HEK293 (cell line): Measurements from ENCODE around the gene ASAP2.

Experiments
- CTCF ChIA-PET: fragments of 350-600 bp; formaldehyde crosslinking; extraction: SDS; loops from one replicate; lab custom pipeline; 2021; ENCODE audit warnings: antibody characterized with exemption; lab: Yijun Ruan, JAX
- POLR2A ChIA-PET: fragments of 300-600 bp; formaldehyde crosslinking; extraction: SDS; loops from one replicate; lab custom pipeline; 2020; ENCODE audit warnings: antibody characterized with exemption, inconsistent platforms; lab: Yijun Ruan, JAX
- H3K27ac ChIP-seq: fragments of 200-500 bp; sonication (Bioruptor generic); 2 replicates; pipeline ENCODE4 v1.5.1; 2014; ENCODE audit warnings: low read depth, low read length, control low read depth, inconsistent platforms; ENCODE audit errors: extremely low read depth
- H3K36me3 ChIP-seq, 2 experiments: fragments of 200-500 bp in 1 of 2; sonication (Bioruptor generic) in 1 of 2; 1 replicate in 1 of 2; 2 replicates in 1 of 2; pipeline ENCODE4 v1.5.1; 2014 to 2017; ENCODE audit warnings: inconsistent platforms in 2 of 2, low read length in 2 of 2; ENCODE audit not compliant: control insufficient read depth in 2 of 2, insufficient read depth in 1 of 2
- H3K4me1 ChIP-seq: fragments of 200-500 bp; sonication (Bioruptor generic); 2 replicates; pipeline ENCODE4 v1.5.1; 2014; ENCODE audit warnings: mild to moderate bottlenecking, low read length, inconsistent platforms; ENCODE audit not compliant: control insufficient read depth, insufficient read depth
- H3K4me3 ChIP-seq: 2 replicates; pipeline ENCODE4 v1.5.1; 2011; ENCODE audit warnings: low read depth, mild to moderate bottlenecking, control low read depth, low read length, moderate library complexity
- H3K9me3 ChIP-seq: fragments of 200-500 bp; sonication (Bioruptor generic); 2 replicates; pipeline ENCODE4 v1.5.1; 2014; ENCODE audit warnings: low read depth, low read length, inconsistent platforms; ENCODE audit not compliant: control insufficient read depth, insufficient read depth
- GFI1B ChIP-seq: fragments of 450-650 bp; formaldehyde crosslinking; IDR thresholded peaks from 2 replicates; pipeline ENCODE4 v1.5.1; 2016; ENCODE audit warnings: missing biosample characterization, missing genetic modification characterization
- HOXD13 ChIP-seq: sonication (generic); formaldehyde crosslinking; IDR thresholded peaks from 2 replicates; pipeline ENCODE4 v1.8.0; 2022; ENCODE audit warnings: missing genetic modification reagents, borderline replicate concordance
- RBAK ChIP-seq: fragments of 450-650 bp; formaldehyde crosslinking; IDR thresholded peaks from 2 replicates; pipeline ENCODE4 v1.5.1; 2016; ENCODE audit warnings: missing biosample characterization, missing genetic modification characterization
- SP2 ChIP-seq: fragments of 450-650 bp; formaldehyde crosslinking; IDR thresholded peaks from 2 replicates; pipeline ENCODE4 v1.5.1; 2016; ENCODE audit warnings: missing biosample characterization, missing genetic modification characterization
- SP3 ChIP-seq: fragments of 450-650 bp; formaldehyde crosslinking; IDR thresholded peaks from 2 replicates; pipeline ENCODE4 v1.5.1; 2016; ENCODE audit warnings: missing biosample characterization, missing genetic modification characterization
- ZNF133 ChIP-seq: fragments of 450-650 bp; formaldehyde crosslinking; IDR thresholded peaks from 2 replicates; pipeline ENCODE4 v1.5.1; 2016; ENCODE audit warnings: missing biosample characterization, missing genetic modification characterization
- ZNF157 ChIP-seq: fragments of 450-650 bp; formaldehyde crosslinking; IDR thresholded peaks from 2 replicates; pipeline ENCODE4 v1.5.1; 2016; ENCODE audit warnings: missing biosample characterization, missing genetic modification characterization
- ZNF274 ChIP-seq, 2 experiments: fragments of 200-500 bp in 1 of 2; fragments of 450-650 bp in 1 of 2; sonication (Bioruptor generic) in 1 of 2; formaldehyde crosslinking in 1 of 2; IDR thresholded peaks; 2 replicates each; pipeline versions ENCODE4 v1.5.1 to v1.6.1; 2014 to 2016; ENCODE audit warnings: borderline replicate concordance in 1 of 2, inconsistent platforms in 1 of 2, low read length in 1 of 2, missing biosample characterization in 1 of 2, missing genetic modification characterization in 1 of 2
- ZNF335 ChIP-seq: fragments of 450-650 bp; formaldehyde crosslinking; conservative IDR thresholded peaks from 2 replicates; pipeline ENCODE4 v1.5.1; 2016; ENCODE audit warnings: missing biosample characterization, missing genetic modification characterization
- ZNF48 ChIP-seq: fragments of 450-650 bp; formaldehyde crosslinking; IDR thresholded peaks from 2 replicates; pipeline ENCODE4 v1.5.1; 2016; ENCODE audit warnings: missing biosample characterization, missing genetic modification characterization
- ZNF514 ChIP-seq: fragments of 450-650 bp; formaldehyde crosslinking; IDR thresholded peaks from 2 replicates; pipeline ENCODE4 v1.5.1; 2016; ENCODE audit warnings: missing biosample characterization, missing genetic modification characterization
- ZSCAN30 ChIP-seq: fragments of 450-650 bp; IDR thresholded peaks from 2 replicates; pipeline ENCODE4 v1.5.1; 2018; ENCODE audit warnings: missing biosample characterization, mild to moderate bottlenecking, missing genetic modification characterization, moderate library complexity
- TF ChIP-seq, protein P1 (sequence below): fragments of 450-650 bp; formaldehyde crosslinking; IDR thresholded peaks from 2 replicates; pipeline ENCODE4 v1.5.1; 2016; ENCODE audit warnings: missing biosample characterization, missing genetic modification characterization
- TF ChIP-seq, protein P2 (sequence below): fragments of 450-650 bp; formaldehyde crosslinking; IDR thresholded peaks from 2 replicates; pipeline ENCODE4 v1.5.1; 2016; ENCODE audit warnings: missing biosample characterization, missing genetic modification characterization
- TF ChIP-seq, protein P3 (sequence below): fragments of 450-650 bp; formaldehyde crosslinking; IDR thresholded peaks from 2 replicates; pipeline ENCODE4 v1.5.1; 2016; ENCODE audit warnings: missing biosample characterization, missing genetic modification characterization
- TF ChIP-seq, protein P4 (sequence below): fragments of 450-650 bp; formaldehyde crosslinking; IDR thresholded peaks from 2 replicates; pipeline ENCODE4 v1.5.1; 2017; ENCODE audit warnings: missing biosample characterization, mild to moderate bottlenecking, missing genetic modification characterization, moderate library complexity
- TF ChIP-seq, protein P5 (sequence below): fragments of 450-650 bp; formaldehyde crosslinking; IDR thresholded peaks from 2 replicates; pipeline ENCODE4 v1.5.1; 2016; ENCODE audit warnings: missing biosample characterization, missing genetic modification characterization
- TF ChIP-seq, protein P6 (sequence below): fragments of 450-650 bp; formaldehyde crosslinking; IDR thresholded peaks from 2 replicates; pipeline ENCODE4 v1.5.1; 2016; ENCODE audit warnings: missing biosample characterization, missing genetic modification characterization
- TF ChIP-seq, protein P7 (sequence below): fragments of 450-650 bp; formaldehyde crosslinking; IDR thresholded peaks from 2 replicates; pipeline ENCODE4 v1.5.1; 2016; ENCODE audit warnings: missing biosample characterization, missing genetic modification characterization

The ASAP2 gene

DNA sequence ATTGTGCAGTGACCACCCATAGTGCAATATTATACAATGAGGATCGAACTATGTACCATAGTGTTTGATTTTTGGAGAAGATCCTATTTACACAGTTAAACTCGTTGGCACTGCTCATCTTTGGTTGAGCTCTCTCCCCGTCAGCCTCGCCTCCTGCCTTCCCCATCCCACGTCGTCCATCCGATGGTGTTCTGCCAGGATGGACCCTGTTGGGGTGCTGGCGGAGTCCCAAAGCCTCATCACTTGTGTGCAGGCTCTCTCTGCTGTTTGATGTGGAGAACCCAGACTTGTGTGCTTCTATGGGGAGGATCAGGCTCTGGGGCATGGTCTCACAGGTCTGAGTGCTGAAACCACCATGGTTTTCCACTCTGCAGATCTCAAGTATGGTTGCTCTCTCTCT, 131.3 kb downstream of the ASAP2 start:
- Histone ChIP-seq H3K36me3 (peaks cover 0 to 30% of the 10 kb centered on the region in 2 experiments; a peak in 1 of 3 replicates), H3K4me1 (peaks cover 11% of the 10 kb centered on the region), H3K9me3 (no peaks in the 10 kb centered on the region), H3K27ac (no peak overlapping the region), H3K4me3 (no peak overlapping the region)
- POLR2A ChIA-PET = no interaction called here
- TF ChIP-seq SP3 (tag by site-specific recombination) = no peak
- no peak for TF ChIP-seq ZNF48 (tag by site-specific recombination)
- TF ChIP-seq RBAK (tag by site-specific recombination) = no peak
- TF ChIP-seq, all 188 proteins: peak for 0
- CTCF ChIA-PET = interaction anchor here (0.8 kb wide), 1 partner anchor 11 kb away, joined by 3 read pairs; no protein-coding TSS in a partner anchor

DNA sequence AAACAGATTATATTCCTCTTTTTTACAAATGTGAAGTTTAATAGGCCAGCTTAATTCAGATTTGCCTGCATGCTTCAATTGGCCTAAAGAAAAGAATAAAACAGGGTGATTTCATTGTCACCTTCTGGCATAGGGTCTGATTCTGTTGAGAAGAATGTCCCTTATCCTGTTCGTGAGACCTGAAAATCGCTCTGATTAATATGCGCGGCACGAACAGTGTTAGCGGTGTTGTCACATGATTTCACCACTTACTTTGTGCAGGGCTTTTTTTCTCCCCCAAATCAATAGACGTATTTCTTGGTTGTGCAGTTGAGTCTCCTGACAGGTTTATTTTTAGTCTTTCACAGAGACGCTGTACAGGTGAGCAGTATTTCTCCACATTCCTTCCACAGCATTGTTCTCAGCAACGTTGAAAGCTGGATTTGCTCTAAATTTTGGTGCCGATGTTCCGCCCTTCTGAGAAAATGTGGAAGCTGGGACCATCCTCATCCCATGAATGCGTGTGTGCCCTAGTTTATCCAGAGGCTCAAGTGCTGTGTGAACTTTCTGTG, 134.8 kb downstream of the ASAP2 start:
- TF ChIP-seq ZNF514 (no peak), GFI1B (tag by site-specific recombination) (no peak), ZNF274 (IDR thresholded peaks at IDR 0.05; ENCODE audit: low read length) (no peak), ZNF274 (tag by site-specific recombination; IDR thresholded peaks at IDR 0.05; ENCODE audit: borderline replicate concordance) (no peak), ZSCAN30 (tag by site-specific recombination) (no peak), HOXD13 (CRISPR knock-in tag) (no peak), ZNF335 (tag by site-specific recombination) (no peak), ZNF157 (tag by site-specific recombination) (no peak), SP2 (tag by site-specific recombination) (no peak), ZNF133 (tag by site-specific recombination) (no peak)
- TF ChIP-seq, protein P1, sequence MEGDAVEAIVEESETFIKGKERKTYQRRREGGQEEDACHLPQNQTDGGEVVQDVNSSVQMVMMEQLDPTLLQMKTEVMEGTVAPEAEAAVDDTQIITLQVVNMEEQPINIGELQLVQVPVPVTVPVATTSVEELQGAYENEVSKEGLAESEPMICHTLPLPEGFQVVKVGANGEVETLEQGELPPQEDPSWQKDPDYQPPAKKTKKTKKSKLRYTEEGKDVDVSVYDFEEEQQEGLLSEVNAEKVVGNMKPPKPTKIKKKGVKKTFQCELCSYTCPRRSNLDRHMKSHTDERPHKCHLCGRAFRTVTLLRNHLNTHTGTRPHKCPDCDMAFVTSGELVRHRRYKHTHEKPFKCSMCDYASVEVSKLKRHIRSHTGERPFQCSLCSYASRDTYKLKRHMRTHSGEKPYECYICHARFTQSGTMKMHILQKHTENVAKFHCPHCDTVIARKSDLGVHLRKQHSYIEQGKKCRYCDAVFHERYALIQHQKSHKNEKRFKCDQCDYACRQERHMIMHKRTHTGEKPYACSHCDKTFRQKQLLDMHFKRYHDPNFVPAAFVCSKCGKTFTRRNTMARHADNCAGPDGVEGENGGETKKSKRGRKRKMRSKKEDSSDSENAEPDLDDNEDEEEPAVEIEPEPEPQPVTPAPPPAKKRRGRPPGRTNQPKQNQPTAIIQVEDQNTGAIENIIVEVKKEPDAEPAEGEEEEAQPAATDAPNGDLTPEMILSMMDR (tag by site-specific recombination) = no peak
- TF ChIP-seq, protein P2, sequence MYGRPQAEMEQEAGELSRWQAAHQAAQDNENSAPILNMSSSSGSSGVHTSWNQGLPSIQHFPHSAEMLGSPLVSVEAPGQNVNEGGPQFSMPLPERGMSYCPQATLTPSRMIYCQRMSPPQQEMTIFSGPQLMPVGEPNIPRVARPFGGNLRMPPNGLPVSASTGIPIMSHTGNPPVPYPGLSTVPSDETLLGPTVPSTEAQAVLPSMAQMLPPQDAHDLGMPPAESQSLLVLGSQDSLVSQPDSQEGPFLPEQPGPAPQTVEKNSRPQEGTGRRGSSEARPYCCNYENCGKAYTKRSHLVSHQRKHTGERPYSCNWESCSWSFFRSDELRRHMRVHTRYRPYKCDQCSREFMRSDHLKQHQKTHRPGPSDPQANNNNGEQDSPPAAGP = no peak
- TF ChIP-seq, protein P3, sequence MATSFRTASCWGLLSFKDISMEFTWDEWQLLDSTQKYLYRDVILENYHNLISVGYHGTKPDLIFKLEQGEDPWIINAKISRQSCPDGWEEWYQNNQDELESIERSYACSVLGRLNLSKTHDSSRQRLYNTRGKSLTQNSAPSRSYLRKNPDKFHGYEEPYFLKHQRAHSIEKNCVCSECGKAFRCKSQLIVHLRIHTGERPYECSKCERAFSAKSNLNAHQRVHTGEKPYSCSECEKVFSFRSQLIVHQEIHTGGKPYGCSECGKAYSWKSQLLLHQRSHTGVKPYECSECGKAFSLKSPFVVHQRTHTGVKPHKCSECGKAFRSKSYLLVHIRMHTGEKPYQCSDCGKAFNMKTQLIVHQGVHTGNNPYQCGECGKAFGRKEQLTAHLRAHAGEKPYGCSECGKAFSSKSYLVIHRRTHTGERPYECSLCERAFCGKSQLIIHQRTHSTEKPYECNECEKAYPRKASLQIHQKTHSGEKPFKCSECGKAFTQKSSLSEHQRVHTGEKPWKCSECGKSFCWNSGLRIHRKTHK = no peak
- TF ChIP-seq, protein P4, sequence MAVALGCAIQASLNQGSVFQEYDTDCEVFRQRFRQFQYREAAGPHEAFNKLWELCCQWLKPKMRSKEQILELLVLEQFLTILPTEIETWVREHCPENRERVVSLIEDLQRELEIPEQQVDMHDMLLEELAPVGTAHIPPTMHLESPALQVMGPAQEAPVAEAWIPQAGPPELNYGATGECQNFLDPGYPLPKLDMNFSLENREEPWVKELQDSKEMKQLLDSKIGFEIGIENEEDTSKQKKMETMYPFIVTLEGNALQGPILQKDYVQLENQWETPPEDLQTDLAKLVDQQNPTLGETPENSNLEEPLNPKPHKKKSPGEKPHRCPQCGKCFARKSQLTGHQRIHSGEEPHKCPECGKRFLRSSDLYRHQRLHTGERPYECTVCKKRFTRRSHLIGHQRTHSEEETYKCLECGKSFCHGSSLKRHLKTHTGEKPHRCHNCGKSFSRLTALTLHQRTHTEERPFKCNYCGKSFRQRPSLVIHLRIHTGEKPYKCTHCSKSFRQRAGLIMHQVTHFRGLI (tag by site-specific recombination) = no peak
- TF ChIP-seq, protein P5, sequence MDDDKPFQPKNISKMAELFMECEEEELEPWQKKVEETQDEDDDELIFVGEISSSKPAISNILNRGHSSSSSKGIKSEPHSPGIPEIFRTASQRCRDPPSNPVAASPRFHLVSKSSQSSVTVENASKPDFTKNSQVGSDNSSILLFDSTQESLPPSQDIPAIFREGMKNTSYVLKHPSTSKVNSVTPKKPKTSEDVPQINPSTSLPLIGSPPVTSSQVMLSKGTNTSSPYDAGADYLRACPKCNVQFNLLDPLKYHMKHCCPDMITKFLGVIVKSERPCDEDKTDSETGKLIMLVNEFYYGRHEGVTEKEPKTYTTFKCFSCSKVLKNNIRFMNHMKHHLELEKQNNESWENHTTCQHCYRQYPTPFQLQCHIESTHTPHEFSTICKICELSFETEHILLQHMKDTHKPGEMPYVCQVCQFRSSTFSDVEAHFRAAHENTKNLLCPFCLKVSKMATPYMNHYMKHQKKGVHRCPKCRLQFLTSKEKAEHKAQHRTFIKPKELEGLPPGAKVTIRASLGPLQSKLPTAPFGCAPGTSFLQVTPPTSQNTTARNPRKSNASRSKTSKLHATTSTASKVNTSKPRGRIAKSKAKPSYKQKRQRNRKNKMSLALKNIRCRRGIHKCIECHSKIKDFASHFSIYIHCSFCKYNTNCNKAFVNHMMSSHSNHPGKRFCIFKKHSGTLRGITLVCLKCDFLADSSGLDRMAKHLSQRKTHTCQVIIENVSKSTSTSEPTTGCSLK (tag by site-specific recombination) = no peak
- TF ChIP-seq, protein P6, sequence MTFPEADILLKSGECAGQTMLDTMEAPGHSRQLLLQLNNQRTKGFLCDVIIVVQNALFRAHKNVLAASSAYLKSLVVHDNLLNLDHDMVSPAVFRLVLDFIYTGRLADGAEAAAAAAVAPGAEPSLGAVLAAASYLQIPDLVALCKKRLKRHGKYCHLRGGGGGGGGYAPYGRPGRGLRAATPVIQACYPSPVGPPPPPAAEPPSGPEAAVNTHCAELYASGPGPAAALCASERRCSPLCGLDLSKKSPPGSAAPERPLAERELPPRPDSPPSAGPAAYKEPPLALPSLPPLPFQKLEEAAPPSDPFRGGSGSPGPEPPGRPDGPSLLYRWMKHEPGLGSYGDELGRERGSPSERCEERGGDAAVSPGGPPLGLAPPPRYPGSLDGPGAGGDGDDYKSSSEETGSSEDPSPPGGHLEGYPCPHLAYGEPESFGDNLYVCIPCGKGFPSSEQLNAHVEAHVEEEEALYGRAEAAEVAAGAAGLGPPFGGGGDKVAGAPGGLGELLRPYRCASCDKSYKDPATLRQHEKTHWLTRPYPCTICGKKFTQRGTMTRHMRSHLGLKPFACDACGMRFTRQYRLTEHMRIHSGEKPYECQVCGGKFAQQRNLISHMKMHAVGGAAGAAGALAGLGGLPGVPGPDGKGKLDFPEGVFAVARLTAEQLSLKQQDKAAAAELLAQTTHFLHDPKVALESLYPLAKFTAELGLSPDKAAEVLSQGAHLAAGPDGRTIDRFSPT (tag by site-specific recombination) = no peak
- TF ChIP-seq, protein P7, sequence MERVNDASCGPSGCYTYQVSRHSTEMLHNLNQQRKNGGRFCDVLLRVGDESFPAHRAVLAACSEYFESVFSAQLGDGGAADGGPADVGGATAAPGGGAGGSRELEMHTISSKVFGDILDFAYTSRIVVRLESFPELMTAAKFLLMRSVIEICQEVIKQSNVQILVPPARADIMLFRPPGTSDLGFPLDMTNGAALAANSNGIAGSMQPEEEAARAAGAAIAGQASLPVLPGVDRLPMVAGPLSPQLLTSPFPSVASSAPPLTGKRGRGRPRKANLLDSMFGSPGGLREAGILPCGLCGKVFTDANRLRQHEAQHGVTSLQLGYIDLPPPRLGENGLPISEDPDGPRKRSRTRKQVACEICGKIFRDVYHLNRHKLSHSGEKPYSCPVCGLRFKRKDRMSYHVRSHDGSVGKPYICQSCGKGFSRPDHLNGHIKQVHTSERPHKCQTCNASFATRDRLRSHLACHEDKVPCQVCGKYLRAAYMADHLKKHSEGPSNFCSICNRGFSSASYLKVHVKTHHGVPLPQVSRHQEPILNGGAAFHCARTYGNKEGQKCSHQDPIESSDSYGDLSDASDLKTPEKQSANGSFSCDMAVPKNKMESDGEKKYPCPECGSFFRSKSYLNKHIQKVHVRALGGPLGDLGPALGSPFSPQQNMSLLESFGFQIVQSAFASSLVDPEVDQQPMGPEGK = no peak
- H3K4me1 ChIP-seq = peaks cover 9% of the 10 kb centered on the region
- H3K4me3 ChIP-seq = no peak overlapping the region
- peaks cover 0 to 32% of the 10 kb centered on the region in 2 experiments; a peak in 1 of 3 replicates for H3K36me3 ChIP-seq
- POLR2A ChIA-PET = no interaction called here
- no peak overlapping the region for H3K27ac ChIP-seq
- no peaks in the 10 kb centered on the region for H3K9me3 ChIP-seq
- CTCF ChIA-PET = interaction anchor here (0.8 kb wide), 1 partner anchor 139 kb away, joined by 4 read pairs; no protein-coding TSS in a partner anchor
